Jurkat, Clone E6-1 (cell line): ENCODE measurements around the gene CAMTA1.

Experiments used
- DNase-seq: peaks from one replicate; pipeline ENCODE4 v3.0.0-alpha.2; 2011; ENCODE audit warnings: low read depth, low spot score
- H3K4me3 ChIP-seq: 2 replicates; pipeline ENCODE4 v1.5.1; 2011; ENCODE audit warnings: mild to moderate bottlenecking, low read length, control low read depth, moderate library complexity

The CAMTA1 gene

GRCh38 chr1:6775261-6776043 lies 9.8 kb upstream of the CAMTA1 start:
- DNase-seq = no peak
- no peak overlapping the region for H3K4me3 ChIP-seq

DNA sequence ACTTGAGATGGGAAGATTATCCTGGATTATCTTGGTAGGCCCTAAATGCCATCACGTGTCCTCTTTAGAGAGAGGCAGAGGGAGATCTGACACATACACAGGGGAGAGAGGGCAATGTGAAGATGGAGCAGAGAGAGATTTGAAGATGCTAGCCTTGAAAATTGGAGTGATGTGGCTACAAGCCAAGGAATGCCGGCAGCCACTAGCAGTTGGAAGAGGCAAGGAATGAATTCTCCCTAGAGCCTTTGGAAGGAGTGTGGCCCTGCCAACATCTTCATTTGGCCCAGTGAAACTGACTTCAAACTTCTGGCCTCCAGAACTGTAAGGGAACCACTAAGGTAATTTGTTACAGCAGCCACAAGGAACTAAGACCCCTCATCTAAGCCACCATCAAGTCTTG lies 8.9 kb upstream of the CAMTA1 start:
- no peak for DNase-seq
- no peak overlapping the region for H3K4me3 ChIP-seq

GRCh38 chr1:6776895-6777294 lies 8.4 kb upstream of the CAMTA1 start:
- DNase-seq = no peak
- no peak overlapping the region for H3K4me3 ChIP-seq

GRCh38 chr1:6777813-6778212 lies 7.4 kb upstream of the CAMTA1 start:
- no peak overlapping the region for H3K4me3 ChIP-seq
- DNase-seq = no peak

GRCh38 chr1:6779089-6779805 lies 6.0 kb upstream of the CAMTA1 start:
- no peak overlapping the region for H3K4me3 ChIP-seq
- no peak for DNase-seq

DNA sequence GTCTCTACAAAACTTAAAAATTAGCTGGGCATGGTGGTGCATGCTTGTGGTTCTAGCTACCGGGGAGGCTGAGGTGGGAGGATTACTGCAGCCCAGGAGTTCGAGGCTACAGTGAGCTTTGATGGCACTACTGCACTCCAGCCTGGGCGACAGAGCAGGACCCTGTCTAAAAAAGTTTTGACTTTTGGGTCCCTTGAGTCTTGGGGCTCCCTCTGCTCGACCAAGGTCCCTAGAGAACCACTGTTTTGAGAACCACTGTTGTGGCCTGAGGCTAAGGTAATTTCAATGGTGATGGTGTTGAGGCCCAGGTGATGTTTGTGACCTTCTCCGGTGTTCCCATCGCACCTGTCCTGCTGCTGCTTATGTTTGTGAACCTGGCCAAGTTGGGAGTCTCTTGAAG lies 3.1 kb upstream of the CAMTA1 start:
- H3K4me3 ChIP-seq = no peak overlapping the region
- no peak for DNase-seq

DNA sequence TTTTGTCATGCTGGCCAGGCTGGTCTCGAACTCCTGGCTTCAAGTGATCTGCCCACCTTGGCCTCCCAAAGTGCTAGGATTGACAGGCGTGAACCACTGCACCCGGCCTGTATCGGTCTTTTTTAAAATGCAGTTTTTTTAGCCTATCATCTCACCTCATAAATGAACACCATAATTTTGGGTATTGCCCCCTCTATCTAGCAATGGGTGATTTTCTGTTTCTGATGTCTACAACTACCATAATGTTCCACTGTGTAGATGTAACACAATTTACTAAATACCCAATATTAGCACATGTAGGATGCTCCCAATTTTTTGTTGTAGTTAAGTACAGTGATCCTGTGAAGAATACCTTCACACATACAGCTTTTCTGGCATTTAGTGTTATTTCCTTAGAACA lies 2.0 kb upstream of the CAMTA1 start:
- no peak overlapping the region for H3K4me3 ChIP-seq
- DNase-seq = no peak

DNA sequence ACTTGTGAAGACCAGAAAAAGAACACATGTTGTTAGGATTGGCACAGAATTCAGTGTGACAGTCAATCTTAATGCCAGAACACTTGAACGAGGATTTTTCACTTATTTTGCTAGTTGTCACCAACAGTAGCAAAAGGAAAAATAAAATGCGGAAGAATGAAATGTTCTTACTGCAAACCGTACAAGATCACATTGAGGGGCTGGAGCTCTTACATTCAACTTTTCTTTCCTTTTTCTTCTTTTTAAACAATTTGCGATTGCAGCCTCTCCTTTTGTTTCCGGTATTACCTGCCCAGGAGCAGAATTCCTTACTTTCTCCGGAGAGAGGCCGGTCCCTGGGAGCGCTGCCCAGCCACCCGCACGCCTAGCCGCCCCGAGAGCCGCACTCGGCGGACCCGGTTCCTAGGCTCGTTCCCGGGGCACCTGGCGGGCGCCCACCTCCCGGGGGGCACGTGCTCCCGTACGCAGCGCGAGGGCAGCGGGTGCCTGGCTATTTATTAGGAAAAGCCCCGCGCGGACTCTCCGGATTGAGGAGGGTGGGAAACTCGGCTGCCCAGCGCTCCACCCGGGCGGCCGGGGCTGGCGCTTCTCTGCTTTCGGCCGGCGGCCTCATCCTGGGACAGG lies 1.2 kb upstream of the CAMTA1 start:
- DNase-seq = no peak
- peak overlapping the region; percentile 75 for H3K4me3 ChIP-seq

DNA sequence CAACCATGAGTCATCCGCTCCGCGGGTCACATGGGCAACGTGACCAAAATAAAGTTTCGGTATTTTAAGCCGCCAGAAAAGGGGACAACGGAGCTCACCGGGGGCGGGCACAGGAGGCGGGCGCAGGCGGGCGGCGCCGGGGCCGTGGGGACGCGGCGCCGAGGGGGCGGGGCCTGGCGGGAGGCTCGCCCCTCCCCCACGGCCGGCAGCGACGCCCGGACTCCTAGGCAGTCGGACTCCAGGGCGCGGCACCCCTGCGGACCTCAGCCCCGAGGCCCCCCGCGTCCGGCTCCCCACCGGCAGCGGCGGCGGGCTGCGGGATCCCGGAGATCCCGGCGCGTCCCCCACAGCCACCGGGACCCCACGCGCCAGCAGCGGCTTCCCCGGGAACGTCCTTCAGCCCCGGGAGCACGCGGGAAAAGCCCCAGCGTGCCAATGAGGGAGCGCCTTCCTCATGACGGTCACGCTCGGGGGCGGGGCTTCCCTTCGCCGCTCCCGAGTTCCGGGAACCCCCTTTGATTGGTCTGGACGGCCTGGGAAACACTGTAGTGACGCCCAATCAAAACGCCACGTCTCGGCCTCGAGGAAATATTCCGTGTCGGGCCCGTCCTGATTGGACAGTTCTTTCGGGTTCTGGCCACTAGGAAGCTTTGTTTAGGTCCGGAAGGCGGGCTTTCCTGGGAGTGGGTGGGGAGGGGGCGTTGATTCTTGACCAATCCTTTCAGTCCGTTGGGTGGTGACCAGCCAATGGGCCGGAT lies 515 bp upstream of the CAMTA1 start:
- peak; percentile 100 for DNase-seq
- peak overlapping the region; percentile 75 for H3K4me3 ChIP-seq

DNA sequence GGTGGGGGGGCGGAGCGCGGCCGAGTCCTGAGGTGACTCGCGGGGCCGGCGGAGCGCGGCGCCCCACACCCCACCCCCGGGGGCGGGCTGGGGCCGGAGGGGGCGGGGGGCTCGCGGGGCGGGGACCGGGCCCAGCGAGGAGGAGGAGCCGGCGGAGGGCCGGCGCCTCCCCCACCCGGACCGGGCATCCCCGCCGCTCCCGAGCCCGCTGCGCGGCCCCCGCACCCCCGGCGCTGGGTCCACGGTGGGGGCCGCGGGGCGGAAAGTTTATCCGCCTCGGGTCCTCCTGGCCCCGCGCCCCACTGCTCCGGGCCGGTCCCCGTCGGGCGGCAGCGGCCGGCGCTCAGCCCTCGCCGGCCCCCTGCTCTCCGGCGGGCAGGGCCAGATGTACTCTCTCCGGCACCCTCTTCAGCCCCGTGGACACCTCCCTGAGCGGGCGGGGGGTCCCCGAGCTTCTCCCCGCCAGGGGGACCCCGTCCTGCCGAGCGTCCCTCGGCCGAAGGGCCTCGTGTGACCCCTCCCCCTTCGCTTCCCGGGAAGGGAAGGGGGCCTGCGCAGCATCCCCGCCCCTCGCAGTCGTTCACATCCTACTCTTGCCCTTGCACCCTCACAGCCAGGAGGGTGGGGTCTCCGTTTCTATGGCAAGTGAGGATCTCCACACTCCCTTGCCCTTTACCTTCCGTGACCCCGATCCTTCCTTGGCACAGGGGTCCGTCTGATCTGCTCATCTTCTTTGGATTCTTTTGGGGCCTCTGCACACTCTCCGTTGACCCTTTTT lies 663 bp downstream of the CAMTA1 start:
- no peak for DNase-seq
- peak overlapping the region; percentile 68 for H3K4me3 ChIP-seq

- no peak for DNase-seq
- no peak overlapping the region for H3K4me3 ChIP-seq
Measured at GRCh38 chr1:6788946-6789345, 3.7 kb downstream of the CAMTA1 start.

DNA sequence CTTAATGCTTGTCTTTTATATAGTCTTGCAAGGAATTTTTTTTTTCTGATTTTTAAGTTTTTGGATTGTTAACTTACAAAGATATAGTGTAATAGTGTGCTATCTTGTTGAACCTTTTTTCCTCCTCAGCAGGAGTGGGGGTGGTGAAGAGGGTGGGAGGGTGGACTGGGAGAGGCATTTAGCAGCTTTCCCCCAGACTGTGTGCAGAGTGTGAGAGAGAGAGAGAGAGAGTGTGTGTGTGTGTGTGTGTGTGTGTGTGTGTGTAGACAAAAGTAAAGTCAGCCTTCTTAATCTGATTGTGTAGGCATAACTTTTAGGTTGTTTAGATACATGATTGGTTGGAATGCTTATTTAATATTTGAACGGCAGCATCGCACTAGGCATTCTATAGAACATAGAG lies 4.9 kb downstream of the CAMTA1 start:
- H3K4me3 ChIP-seq = no peak overlapping the region
- no peak for DNase-seq

GRCh38 chr1:6794164-6794563 lies 8.9 kb downstream of the CAMTA1 start:
- DNase-seq = peak; percentile 47
- H3K4me3 ChIP-seq = no peak overlapping the region

GRCh38 chr1:6795203-6795602 lies 9.9 kb downstream of the CAMTA1 start:
- H3K4me3 ChIP-seq = no peak overlapping the region
- DNase-seq = no peak

- DNase-seq = no peak
Measured at GRCh38 chr1:6795661-6796060, 10.4 kb downstream of the CAMTA1 start.

DNA sequence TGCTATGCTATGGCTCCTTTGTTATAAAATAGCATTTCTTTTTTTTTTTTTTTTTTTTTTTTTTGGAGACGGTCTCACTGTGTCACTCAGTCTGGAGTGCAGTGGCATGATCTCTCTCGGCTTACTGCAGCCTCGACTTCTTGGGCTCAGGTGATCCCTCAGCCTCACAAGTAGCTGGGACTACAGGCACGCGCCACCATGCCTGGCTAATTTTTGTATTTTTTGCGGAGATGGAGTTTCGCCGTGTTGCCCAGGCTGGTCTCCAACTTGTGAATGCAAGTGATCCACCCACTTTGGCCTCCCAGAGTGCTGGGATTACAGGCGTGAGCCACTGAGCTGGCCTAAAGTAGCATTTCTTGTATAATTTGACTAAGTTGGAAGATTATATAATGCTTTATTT lies 10.8 kb downstream of the CAMTA1 start:
- no peak overlapping the region for H3K4me3 ChIP-seq
- no peak for DNase-seq

More at GRCh38 chr1:6795661-6796060, 10.4 kb downstream of the CAMTA1 start:
- no peak overlapping the region for H3K4me3 ChIP-seq

- no peak overlapping the region for H3K4me3 ChIP-seq
- DNase-seq = no peak
Measured at GRCh38 chr1:6799499-6799898, 14.2 kb downstream of the CAMTA1 start.

GRCh38 chr1:6800745-6801144 lies 15.5 kb downstream of the CAMTA1 start:
- no peak overlapping the region for H3K4me3 ChIP-seq

DNA sequence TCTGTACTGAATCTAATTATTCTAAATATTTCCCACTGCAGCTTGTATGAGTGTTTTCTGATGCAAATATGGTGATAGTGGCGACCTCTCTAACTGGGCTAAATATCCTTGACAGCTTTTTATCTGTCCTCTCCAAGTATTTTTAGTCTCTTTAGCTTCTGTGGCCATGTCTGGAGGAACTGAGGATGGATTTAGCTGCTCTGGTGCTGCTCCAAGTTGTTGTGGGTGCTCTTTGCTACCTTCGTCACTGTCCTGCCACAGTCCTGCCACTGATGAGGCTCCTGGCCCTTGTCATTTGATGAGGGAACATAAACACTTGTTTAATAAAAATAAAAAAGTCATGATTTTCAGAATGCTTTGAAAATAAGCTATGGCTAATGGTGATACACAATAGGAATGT lies 15.9 kb downstream of the CAMTA1 start:
- no peak overlapping the region for H3K4me3 ChIP-seq
- no peak for DNase-seq

More at GRCh38 chr1:6800745-6801144, 15.5 kb downstream of the CAMTA1 start:
- no peak for DNase-seq
